Rectal smooth muscle tissue (tissue), 1 donor: Measurements from ENCODE around the gene KIF24.
"Not testable (repeated sequence)": the region's sequence is repeated elsewhere in the genome, so short reads cannot be mapped to it uniquely, and the experiment has no call there.

Experiments
- H3K27ac ChIP-seq: one replicate; pipeline ENCODE4 v1.7.0; 2013; ENCODE audit warnings: low read depth, low read length, inconsistent platforms
- H3K27me3 ChIP-seq: one replicate; pipeline ENCODE4 v1.7.0; 2013; ENCODE audit warnings: low read length; ENCODE audit not compliant: control insufficient read depth, insufficient read depth
- H3K36me3 ChIP-seq: one replicate; pipeline ENCODE4 v1.7.0; 2013; ENCODE audit warnings: low read length; ENCODE audit not compliant: control insufficient read depth, insufficient read depth
- H3K4me1 ChIP-seq: one replicate; pipeline ENCODE4 v1.7.0; 2013; ENCODE audit warnings: low read length; ENCODE audit not compliant: control insufficient read depth, insufficient read depth
- H3K4me3 ChIP-seq: one replicate; pipeline ENCODE4 v1.7.0; 2013; ENCODE audit warnings: low read length
- H3K9ac ChIP-seq: one replicate; pipeline ENCODE4 v1.7.0; 2013; ENCODE audit warnings: low read length

KIF24 gene

DNA sequence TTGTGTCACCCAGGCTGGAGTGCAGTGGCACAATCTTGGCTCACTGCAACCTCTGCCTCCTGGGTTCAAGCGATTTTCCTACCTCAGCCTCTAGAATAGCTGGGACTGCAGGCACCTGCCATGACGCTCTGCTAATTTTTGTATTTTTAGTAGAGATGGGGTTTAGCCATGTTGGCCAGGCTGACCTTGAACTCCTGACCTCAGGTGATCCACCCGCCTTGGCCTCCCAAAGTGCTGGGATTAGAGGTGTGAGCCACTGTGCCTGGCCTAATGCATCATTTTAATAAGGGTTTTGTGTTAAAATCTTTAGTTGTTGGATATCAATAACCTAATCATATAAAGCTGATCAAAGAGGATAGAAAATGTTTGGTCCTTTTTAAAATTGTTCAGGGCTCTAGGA, 20.8 kb downstream of the KIF24 start:
- H3K4me3 ChIP-seq, H3K36me3 ChIP-seq, H3K9ac ChIP-seq, H3K27me3 ChIP-seq, H3K4me1 ChIP-seq, H3K27ac ChIP-seq: not testable (repeated sequence)

DNA sequence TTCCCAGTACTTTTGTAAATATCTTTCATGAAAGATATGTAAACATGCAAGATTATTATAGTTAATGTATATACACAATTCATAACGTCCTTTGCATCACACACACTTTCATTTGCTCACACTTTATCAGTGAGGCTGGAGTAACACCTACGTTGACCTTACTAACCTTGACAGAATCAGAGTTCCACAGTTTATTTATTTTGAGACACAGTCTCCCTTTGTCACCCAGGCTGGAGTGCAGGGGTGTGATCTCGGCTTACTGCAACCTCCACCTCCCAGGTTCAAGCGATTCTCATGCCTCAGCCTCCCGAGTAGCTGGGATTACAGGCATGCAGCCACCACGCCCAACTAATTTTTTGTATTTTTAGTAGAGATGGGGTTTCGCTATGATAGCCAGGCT, 28.0 kb downstream of the KIF24 start:
- H3K36me3 ChIP-seq, H3K27ac ChIP-seq, H3K9ac ChIP-seq, H3K27me3 ChIP-seq, H3K4me1 ChIP-seq, H3K4me3 ChIP-seq: not testable (repeated sequence)

DNA sequence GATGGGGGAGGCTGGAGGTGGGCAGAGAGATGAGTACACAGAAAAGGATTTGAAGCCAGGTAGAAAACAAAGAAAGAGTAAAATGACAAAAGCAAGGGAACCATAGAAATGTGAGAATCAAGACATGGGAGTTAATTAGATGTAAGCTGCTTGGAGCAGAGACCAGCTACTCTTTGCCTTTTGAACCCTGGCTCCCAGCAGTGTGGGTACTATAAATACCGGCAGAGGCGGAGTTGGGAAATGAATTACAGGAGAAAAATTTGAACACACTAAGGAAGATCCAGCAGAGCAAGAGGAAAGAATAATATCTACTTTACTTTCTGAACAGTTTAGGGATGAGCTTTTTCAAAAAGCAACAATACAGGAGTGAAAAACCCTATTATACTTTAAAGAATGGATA, 36.5 kb downstream of the KIF24 start:
- no peak overlapping the region for H3K27ac ChIP-seq
- no peaks in the 10 kb centered on the region for H3K27me3 ChIP-seq
- no peak overlapping the region for H3K9ac ChIP-seq
- no peaks in the 10 kb centered on the region for H3K4me1 ChIP-seq
- no peaks in the 10 kb centered on the region for H3K36me3 ChIP-seq
- H3K4me3 ChIP-seq: no peak overlapping the region

DNA sequence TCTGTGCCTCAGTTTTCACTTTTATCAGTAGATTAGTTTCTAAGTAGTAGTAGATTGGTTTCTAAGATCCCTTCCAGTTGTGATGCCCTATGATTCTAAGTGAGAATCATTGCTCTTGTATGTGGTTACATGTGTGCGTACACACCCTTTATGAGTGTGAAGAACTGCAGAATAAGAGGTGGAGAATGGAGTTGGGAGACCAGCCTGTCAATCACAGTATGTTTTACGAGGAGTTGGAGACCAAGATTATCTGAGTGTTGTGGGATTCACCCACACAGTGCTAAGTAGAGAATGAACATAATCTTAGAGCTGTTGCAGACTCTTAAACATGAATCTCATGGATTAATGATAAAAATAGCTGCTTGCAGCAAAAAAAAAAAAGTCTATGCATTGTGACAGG, 37.6 kb downstream of the KIF24 start:
- no peaks in the 10 kb centered on the region for H3K36me3 ChIP-seq
- H3K4me3 ChIP-seq: no peak overlapping the region
- no peak overlapping the region for H3K27ac ChIP-seq
- no peaks in the 10 kb centered on the region for H3K4me1 ChIP-seq
- no peak overlapping the region for H3K9ac ChIP-seq
- H3K27me3 ChIP-seq: no peaks in the 10 kb centered on the region

DNA sequence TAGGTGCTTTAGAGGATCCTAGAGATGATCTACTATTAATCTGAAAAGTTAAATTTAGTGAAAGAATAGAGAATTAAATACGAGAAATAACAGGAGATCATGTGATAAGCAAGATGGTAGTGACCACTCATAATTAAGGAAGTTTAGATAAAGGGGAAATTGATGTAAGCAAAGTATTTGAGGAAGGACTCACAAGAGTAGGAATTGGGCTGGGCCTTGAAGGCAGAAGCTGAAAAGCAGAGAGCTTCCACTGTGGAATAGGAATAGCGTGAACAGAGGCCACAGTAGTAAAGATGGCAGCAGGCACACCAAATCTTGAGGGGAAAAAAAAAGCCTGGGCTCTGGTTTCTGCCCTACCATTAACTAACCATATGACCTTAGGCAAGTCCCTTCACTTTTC, 38.0 kb downstream of the KIF24 start:
- Histone ChIP-seq H3K27ac (no peak overlapping the region), H3K9ac (no peak overlapping the region), H3K4me3 (no peak overlapping the region), H3K4me1 (no peaks in the 10 kb centered on the region), H3K27me3 (no peaks in the 10 kb centered on the region), H3K36me3 (no peaks in the 10 kb centered on the region)

DNA sequence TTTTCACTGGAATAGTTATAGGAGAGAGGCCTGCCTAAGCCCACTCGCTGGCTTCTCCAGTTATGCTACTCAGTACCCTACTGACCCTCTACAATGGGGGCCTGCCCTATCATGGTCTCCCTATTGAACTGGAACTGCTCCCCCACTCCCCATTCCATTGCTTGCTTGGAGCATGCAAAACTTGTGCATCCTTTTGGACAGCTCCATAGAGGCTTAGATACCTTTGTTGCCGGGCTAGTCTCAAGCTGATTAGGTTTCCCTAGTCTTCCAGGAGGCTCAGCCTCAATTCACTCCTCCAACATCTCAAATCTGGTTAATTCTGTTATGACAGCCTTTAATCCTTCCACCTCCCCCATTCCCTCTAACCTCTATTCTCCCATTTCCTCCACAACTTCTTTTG, 39.9 kb downstream of the KIF24 start:
- Histone ChIP-seq H3K4me1 (no peaks in the 10 kb centered on the region), H3K36me3 (no peaks in the 10 kb centered on the region), H3K9ac (no peak overlapping the region), H3K27me3 (no peaks in the 10 kb centered on the region), H3K4me3 (no peak overlapping the region), H3K27ac (no peak overlapping the region)

DNA sequence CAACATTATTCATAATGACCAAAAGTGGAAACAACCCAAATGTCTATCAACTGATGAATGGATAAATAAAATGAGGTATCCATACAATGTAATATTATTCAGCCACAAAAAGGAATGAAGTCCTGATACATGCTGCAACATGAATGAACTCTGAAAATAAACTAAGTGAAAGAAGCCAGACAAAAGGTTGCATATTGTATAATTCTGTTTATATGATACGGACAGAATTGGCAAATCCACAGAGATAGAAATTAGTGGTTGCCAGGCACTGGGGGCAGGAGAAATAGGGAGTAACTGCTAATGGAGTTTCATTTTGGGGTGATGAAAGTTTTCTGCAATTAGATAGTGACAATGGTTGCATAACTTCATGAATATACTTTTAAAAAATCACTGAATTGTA, 47.0 kb downstream of the KIF24 start:
- Histone ChIP-seq H3K9ac (no peak overlapping the region), H3K27me3 (no peaks in the 10 kb centered on the region), H3K27ac (no peak overlapping the region), H3K4me1 (no peaks in the 10 kb centered on the region), H3K36me3 (no peaks in the 10 kb centered on the region), H3K4me3 (no peak overlapping the region)

DNA sequence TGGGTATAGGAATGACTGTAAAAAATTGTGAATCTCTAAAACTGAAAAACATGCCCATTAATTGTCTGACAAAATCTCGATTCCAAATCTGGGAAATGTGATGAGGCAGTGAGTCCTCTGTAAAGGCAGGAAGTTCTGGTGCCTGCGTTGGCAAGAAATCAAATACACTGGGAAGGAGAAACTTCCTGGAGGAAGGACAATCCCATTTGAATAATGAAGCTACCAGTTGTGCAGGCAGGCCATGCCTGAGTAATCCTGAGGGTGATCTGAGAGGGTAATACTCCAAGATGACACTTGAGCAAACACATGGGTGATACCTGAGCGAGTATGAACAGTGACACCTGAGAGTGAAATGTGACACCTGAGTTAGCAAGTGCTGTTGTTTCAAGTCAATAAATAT, 49.7 kb downstream of the KIF24 start:
- Histone ChIP-seq H3K4me1 (no peaks in the 10 kb centered on the region), H3K27me3 (no peaks in the 10 kb centered on the region), H3K27ac (no peak overlapping the region), H3K4me3 (no peak overlapping the region), H3K9ac (no peak overlapping the region), H3K36me3 (no peaks in the 10 kb centered on the region)
